Keratinocyte (primary cell): ENCODE results near the gene LYPD8. TPM values are rescaled to one million over a fixed set of nuclear protein-coding genes. Genes with fewer than 3 reads are reported as not detected.

Experiments
- DNase-seq: peaks from one replicate; pipeline ENCODE4 v3.0.0-alpha.2; 2011; ENCODE audit warnings: low read depth, missing footprints, low spot score
- FAIRE-seq: peaks from 2 replicates; lab custom pipeline; 2011; peaks lifted over from hg19 to GRCh38; lab: Jason Lieb, UNC
- H2AFZ ChIP-seq: 2 replicates; pipeline ENCODE4 v1.6.0; 2012; ENCODE audit warnings: low read length, control low read depth, inconsistent platforms; ENCODE audit not compliant: control insufficient read depth
- H3K27ac ChIP-seq: 2 replicates; pipeline ENCODE4 v1.5.1; 2011; ENCODE audit warnings: low read length; ENCODE audit not compliant: control insufficient read depth, insufficient read depth
- H3K27me3 ChIP-seq: 3 replicates; pipeline ENCODE4 v1.6.0; 2011; ENCODE audit warnings: low read length; ENCODE audit not compliant: control insufficient read depth, insufficient read depth; ENCODE audit errors: extremely low read depth
- H3K36me3 ChIP-seq, 2 experiments: 2 replicates in 1 of 2; 3 replicates in 1 of 2; pipeline ENCODE4 v1.5.1; 2011; ENCODE audit warnings: low read length in 2 of 2, mild to moderate bottlenecking in 1 of 2; ENCODE audit not compliant: control insufficient read depth in 2 of 2, insufficient read depth in 2 of 2; ENCODE audit errors: extremely low read depth in 1 of 2
- H3K4me1 ChIP-seq: 3 replicates; pipeline ENCODE4 v1.5.1; 2011; ENCODE audit warnings: low read length; ENCODE audit not compliant: control insufficient read depth, insufficient read depth; ENCODE audit errors: extremely low read depth
- H3K4me2 ChIP-seq: 3 replicates; pipeline ENCODE4 v1.6.0; 2011; ENCODE audit warnings: low read depth, low read length; ENCODE audit not compliant: control insufficient read depth, insufficient read depth; ENCODE audit errors: extremely low read depth
- H3K4me3 ChIP-seq, 3 experiments: fragments of 200-600 bp in 1 of 3; sonication (generic) in 1 of 3; 2 replicates in 2 of 3; 3 replicates in 1 of 3; pipeline ENCODE4 v1.5.1; 2011 to 2016; ENCODE audit warnings: low read length in 3 of 3, mild to moderate bottlenecking in 3 of 3, control low read depth in 2 of 3, inconsistent platforms in 1 of 3, low read depth in 1 of 3, mixed read lengths in 1 of 3, mixed run types in 1 of 3, moderate library complexity in 1 of 3; ENCODE audit not compliant: control insufficient read depth in 2 of 3, insufficient read depth in 2 of 3; ENCODE audit errors: extremely low read depth in 1 of 3
- H3K79me2 ChIP-seq: 2 replicates; pipeline ENCODE4 v1.6.0; 2012; ENCODE audit warnings: low read length; ENCODE audit not compliant: control insufficient read depth, insufficient read depth
- H3K9ac ChIP-seq: 3 replicates; pipeline ENCODE4 v1.6.0; 2011; ENCODE audit warnings: low read length; ENCODE audit not compliant: control insufficient read depth, insufficient read depth; ENCODE audit errors: extremely low read depth
- H3K9me1 ChIP-seq: 3 replicates; pipeline ENCODE4 v1.6.0; 2011; ENCODE audit warnings: low read length; ENCODE audit not compliant: control insufficient read depth, insufficient read depth; ENCODE audit errors: extremely low read depth
- H3K9me3 ChIP-seq: 2 replicates; pipeline ENCODE4 v1.5.1; 2012; ENCODE audit warnings: low read depth, low read length; ENCODE audit not compliant: control insufficient read depth
- H4K20me1 ChIP-seq: 3 replicates; pipeline ENCODE4 v1.6.0; 2011; ENCODE audit warnings: low read length; ENCODE audit not compliant: control insufficient read depth, insufficient read depth; ENCODE audit errors: extremely low read depth
- EZH2 ChIP-seq: IDR thresholded peaks from one replicate; pipeline ENCODE4 v1.6.1; 2012; ENCODE audit warnings: inconsistent platforms, mild to moderate bottlenecking, low read length, moderate library complexity
- dilution Hi-C: fragments of 300-500 bp; cut with MboI; formaldehyde crosslinking; loops from one replicate; pipeline ENCODE4 v1.7.0; 2020; ENCODE audit warnings: low sequenced_read_pairs; ENCODE audit not compliant: extremely low pct_ligation_motif_present
- polyA plus RNA-seq, 5 experiments: library from polyadenylated mRNA; depleted of rRNA in 3 of 5; stranded (reverse) in 3 of 5; stranded (forward) in 1 of 5; unstranded in 1 of 5; fragments of >200 nt; gene quantifications; 1 replicate in 1 of 5; 2 replicates in 3 of 5; 3 replicates in 1 of 5; pipeline versions ENCODE4 v1.2.1 to v1.2.3, GENCODE V29; 2011 to 2012; ENCODE audit warnings: missing spikeins in 2 of 5, low read depth in 1 of 5, low replicate concordance in 1 of 5
- TF ChIP-seq, protein P1 (sequence below), 3 experiments: IDR thresholded peaks in 1 of 3; conservative IDR thresholded peaks in 1 of 3; optimal IDR thresholded peaks in 1 of 3; 2 replicates in 2 of 3; 3 replicates in 1 of 3; pipeline versions ENCODE3 to v1.5.1; 2011; ENCODE audit warnings: low read length in 3 of 3, mild to moderate bottlenecking in 3 of 3, moderate library complexity in 2 of 3, control low read depth in 1 of 3, inconsistent platforms in 1 of 3; ENCODE audit not compliant: insufficient read depth in 2 of 3; ENCODE audit errors: extremely low read depth in 1 of 3

The LYPD8 gene
- polyA plus RNA-seq, 1 donor (not counting 4 experiments of a cell fraction or from before 2014, with no cell fraction given) = not detected

- Histone ChIP-seq H3K4me2 (no peak overlapping the region), H3K4me1 (no peaks in the 10 kb centered on the region), H3K36me3 (no peaks in the 10 kb centered on the region), H3K79me2 (no peaks in the 10 kb centered on the region), H3K9ac (no peak overlapping the region), H3K9me1 (no peaks in the 10 kb centered on the region), H3K4me3 (no peak overlapping the region), H3K9me3 (peaks cover 6% of the 10 kb centered on the region), H3K27ac (no peak overlapping the region), H3K27me3 (no peaks in the 10 kb centered on the region), H4K20me1 (no peaks in the 10 kb centered on the region), H2AFZ (no peak overlapping the region)
- TF ChIP-seq, protein P1, sequence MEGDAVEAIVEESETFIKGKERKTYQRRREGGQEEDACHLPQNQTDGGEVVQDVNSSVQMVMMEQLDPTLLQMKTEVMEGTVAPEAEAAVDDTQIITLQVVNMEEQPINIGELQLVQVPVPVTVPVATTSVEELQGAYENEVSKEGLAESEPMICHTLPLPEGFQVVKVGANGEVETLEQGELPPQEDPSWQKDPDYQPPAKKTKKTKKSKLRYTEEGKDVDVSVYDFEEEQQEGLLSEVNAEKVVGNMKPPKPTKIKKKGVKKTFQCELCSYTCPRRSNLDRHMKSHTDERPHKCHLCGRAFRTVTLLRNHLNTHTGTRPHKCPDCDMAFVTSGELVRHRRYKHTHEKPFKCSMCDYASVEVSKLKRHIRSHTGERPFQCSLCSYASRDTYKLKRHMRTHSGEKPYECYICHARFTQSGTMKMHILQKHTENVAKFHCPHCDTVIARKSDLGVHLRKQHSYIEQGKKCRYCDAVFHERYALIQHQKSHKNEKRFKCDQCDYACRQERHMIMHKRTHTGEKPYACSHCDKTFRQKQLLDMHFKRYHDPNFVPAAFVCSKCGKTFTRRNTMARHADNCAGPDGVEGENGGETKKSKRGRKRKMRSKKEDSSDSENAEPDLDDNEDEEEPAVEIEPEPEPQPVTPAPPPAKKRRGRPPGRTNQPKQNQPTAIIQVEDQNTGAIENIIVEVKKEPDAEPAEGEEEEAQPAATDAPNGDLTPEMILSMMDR (optimal IDR thresholded peaks at IDR 0.05 in 1 of 3, IDR thresholded peaks at IDR 0.05 in 1 of 3, conservative IDR thresholded peaks at IDR 0.05 in 1 of 3; ENCODE audit: extremely low read depth in 1 of 3, insufficient read depth in 2 of 3, low read length in 3 of 3) = no peak
- no peak for TF ChIP-seq EZH2
- no peak for DNase-seq
- dilution Hi-C loops = no loop called here
- no peak for FAIRE-seq
Measured at GRCh38 chr1:248757784-248758195, 2.2 kb upstream of the LYPD8 start.

DNA sequence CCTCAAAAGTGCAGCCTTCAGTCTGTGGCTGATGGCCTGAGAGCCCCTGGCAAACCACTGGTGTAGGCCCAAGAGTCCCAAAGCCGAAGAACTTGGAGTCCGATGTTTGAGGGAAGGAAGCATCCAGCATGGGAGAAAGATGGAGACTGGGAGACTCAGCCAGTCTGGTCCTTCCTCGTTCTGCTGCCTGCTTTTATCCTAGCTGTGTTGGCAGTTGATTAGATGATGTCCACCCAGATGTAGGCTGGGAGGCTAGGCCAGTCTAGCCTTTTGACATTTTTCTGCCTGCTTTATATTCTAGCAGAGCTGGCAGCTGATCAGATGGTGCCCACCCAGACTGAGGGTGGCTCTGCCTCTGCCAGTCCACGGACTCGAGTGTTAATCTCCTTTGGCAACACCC lies 1.1 kb upstream of the LYPD8 start:
- H3K9me1 ChIP-seq = no peaks in the 10 kb centered on the region
- H3K36me3 ChIP-seq = no peaks in the 10 kb centered on the region
- H3K79me2 ChIP-seq = no peaks in the 10 kb centered on the region
- H3K27ac ChIP-seq = no peak overlapping the region
- H3K4me2 ChIP-seq = no peak overlapping the region
- H3K9me3 ChIP-seq = peaks cover 6% of the 10 kb centered on the region
- FAIRE-seq (no peak), DNase-seq (no peak)
- H4K20me1 ChIP-seq = no peaks in the 10 kb centered on the region
- TF ChIP-seq, protein P1 (optimal IDR thresholded peaks at IDR 0.05 in 1 of 3, IDR thresholded peaks at IDR 0.05 in 1 of 3, conservative IDR thresholded peaks at IDR 0.05 in 1 of 3; ENCODE audit: extremely low read depth in 1 of 3, insufficient read depth in 2 of 3, low read length in 3 of 3) = no peak
- TF ChIP-seq EZH2 = no peak
- no peak overlapping the region for H3K9ac ChIP-seq
- H3K27me3 ChIP-seq = no peaks in the 10 kb centered on the region
- H3K4me1 ChIP-seq = no peaks in the 10 kb centered on the region
- no peak overlapping the region for H3K4me3 ChIP-seq
- H2AFZ ChIP-seq = no peak overlapping the region
- dilution Hi-C loops = no loop called here
